SKM-1 treated with dmso at 0.1 percent for 144 hours (cell line): ENCODE results near the gene TRIM43.
"Not testable (repeated sequence)": the region's sequence is repeated elsewhere in the genome, so short reads cannot be mapped to it uniquely, and the experiment has no call there.

Experiments used
- DNase-seq: peaks from one replicate; lab custom pipeline; 2025; ENCODE audit not compliant: unreplicated experiment; lab: John Stamatoyannopoulos, UW

Gene TRIM43

DNA sequence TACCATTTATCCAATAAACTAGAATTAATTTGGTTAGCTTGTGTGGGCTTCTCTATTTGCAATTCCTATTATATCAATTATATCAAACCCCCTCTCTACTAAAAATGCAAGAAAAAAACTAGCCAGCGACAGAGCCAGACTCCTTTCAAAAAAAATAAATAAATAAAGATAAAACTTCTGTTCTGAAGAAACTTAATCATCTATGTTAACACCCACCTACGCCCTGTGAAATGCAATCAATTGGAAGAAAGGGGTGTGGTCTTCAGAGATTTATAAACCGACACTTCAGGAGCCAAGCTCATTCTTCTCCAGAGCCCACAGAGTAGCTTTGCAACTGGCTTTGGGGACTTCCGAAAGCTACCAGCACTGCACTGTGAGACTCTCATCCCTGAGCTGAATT lies at the start of gene TRIM43:
Gene TRIM43, plus strand, starts transcription at position 301 of the 400 bp plus-strand sequence. CDS start 2,023 bp downstream, outside the sequence.
- not testable (repeated sequence) for DNase-seq

DNA sequence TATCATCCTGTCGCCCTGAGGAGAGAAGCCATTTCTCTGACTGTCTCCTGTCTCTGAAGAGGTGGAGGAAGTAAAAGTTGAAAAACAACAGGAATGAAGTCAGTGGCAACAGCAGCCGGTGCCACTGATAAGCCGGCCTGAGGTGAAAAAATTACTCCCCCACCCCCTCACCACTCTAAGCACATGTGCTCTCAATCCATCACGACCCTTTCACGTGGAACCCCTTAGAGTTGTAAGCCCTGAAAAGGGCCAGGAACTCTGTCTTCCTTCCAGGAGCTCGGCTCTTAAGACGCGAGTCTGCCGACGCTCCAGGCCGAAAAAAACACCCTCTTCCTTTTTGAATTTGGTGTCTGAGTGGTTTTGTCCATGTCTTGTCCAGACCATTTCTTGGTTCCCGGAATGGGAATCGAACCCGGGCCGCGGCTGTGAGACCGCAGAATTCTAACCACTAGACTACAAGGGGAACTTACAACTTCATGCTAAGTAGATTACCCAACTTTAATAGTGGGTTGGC lies 40.7 kb upstream of the TRIM43 start:
- DNase-seq, result no peak

DNA sequence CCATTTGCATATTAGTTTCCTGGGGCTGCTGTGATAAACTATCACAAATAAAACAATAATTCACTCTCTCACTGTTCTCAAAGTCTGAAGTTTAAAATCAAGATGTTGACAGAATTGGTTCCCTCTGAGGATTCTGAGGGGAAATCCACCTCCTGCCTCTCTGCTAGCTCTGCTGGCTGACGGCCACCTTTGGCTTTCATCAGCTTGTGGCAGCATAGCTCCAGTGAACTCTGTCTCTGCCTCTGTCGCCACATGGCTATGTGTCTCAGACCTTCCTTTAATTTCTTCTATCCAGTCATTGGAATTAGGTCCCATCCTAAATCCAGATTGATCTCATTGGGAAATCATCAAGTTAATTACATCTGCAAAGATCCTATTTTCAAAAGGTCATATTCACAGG lies 38.9 kb upstream of the TRIM43 start:
- no peak for DNase-seq

DNA sequence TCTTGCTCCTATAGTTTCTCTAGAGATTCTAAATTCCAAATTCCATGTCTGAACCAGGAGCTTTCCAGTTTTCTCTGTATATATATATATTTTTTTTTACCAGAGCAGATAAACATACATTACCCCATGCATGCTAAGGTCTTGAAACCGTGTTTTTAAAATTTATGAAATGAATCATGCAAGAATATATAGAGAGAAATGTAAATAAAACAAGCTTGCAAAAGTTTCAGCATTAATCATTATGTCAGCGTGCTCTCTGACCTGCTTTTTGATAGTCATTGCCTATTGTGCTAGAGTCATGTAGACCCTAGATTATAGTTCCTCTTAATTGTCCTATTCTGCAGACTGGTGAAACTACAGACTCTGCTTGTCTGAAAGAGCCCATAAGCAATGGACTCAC lies 22.6 kb upstream of the TRIM43 start:
- DNase-seq, result no peak

DNA sequence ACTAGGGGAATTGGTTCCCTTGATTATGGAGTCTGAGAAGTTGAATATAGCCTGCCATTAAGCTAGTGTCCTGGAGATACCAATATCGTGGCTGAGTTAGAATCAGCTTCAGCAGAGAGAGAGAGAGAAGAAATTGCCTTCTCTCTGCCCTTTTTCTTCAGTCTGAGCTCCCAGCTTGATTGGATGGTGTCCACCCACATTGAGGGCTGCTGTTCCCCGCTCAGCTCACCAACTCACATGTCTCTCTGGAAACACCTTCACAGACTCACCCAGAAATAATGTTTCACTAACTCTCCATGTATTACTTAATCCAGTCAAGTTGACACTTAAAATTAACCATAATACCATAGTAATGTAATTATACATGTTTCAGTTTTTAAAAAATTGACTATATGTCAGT lies 17.9 kb upstream of the TRIM43 start:
- DNase-seq, result no peak

DNA sequence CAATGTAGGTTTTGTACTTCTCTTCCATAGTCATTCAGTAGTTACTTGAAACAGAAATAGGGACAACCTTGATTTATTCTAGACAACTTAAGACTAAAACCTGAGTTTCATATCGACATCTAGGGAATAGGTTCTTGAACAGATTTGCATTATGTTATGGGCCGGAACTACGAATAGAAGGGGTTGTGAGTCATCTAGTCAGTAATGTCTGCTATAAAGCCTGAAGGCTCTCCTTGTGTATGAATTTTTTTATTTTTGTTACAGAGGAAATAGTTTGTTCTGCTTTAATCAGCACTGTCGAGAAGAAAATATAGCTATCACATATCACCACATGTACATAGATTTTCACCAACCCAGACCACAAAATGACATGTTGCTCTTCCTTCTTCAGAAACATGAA lies 17.3 kb upstream of the TRIM43 start:
- DNase-seq, result no peak

DNA sequence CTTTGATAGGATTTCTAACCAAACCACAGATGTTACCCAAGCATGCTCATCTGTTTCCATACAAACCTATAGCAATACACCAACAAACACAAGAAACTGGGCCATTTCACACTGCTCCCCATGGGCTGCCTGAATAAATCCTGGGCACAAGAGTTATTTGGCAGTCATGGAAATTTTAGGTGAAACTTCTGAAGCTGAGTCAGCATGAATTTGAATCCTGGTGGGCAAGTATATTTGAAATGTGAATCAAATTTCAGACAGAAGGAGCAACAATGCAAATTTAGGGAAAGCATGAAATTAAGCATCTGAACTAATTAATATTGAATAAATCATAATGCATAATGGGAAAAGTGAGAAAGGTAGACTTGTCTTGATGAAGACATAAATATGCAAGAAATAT lies 15.9 kb upstream of the TRIM43 start:
- no peak for DNase-seq

DNA sequence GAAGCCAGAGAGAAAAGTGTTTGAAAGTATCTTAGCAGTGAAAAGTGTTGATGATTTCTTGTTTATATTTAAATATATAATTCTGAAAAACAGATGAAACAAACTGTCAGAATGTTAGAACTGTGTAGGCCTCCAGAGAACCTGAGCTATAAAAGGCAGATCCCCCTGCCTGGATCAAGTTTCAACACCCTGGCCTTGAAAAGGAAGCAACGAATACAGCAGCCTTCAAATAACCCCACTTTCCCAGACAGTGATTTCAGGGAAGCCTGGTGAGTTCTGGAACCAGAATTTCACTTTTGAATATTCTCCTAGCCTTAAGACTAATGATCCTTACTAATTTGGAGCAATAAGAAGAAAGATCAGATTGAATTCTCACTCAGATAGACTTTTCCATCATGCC lies 13.3 kb upstream of the TRIM43 start:
- DNase-seq, result no peak

DNA sequence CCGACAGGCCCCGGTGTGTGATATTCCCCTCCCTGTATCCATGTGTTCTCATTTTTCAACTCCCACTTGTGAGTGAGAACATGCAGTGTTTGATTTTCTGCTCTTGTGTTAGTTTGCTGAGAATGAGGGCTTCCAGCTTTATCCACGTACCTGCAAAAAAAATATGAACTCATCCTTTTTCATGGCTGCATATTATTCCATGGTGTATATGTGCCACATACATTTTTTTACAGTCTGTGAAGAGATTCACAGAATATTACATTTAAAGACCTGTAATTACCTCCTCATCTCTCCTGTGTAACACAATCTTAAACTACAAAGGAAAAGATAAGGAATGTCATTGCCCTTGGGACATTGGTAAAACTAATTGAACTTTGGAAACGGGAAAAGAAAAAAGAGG lies 8.3 kb upstream of the TRIM43 start:
- DNase-seq, result not testable (repeated sequence)

DNA sequence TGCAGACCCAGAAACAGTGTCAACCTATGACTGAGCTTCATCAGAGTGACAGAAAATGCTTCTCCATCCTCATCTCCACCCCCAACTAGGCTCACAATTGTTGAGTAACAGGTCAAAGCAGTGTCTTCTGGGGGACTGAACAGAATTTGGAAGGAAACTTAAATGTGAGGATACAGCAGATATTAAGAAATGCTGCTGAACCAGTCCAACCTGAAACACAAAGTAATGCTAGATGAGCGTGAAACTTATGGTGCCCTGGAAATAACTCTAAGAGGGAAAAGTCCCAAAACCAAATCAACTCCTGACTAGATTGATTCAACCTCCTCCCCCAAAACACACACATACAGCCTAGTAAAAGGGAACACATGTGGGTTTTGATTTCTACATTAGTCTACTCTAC lies 7.5 kb upstream of the TRIM43 start:
- not testable (repeated sequence) for DNase-seq

DNA sequence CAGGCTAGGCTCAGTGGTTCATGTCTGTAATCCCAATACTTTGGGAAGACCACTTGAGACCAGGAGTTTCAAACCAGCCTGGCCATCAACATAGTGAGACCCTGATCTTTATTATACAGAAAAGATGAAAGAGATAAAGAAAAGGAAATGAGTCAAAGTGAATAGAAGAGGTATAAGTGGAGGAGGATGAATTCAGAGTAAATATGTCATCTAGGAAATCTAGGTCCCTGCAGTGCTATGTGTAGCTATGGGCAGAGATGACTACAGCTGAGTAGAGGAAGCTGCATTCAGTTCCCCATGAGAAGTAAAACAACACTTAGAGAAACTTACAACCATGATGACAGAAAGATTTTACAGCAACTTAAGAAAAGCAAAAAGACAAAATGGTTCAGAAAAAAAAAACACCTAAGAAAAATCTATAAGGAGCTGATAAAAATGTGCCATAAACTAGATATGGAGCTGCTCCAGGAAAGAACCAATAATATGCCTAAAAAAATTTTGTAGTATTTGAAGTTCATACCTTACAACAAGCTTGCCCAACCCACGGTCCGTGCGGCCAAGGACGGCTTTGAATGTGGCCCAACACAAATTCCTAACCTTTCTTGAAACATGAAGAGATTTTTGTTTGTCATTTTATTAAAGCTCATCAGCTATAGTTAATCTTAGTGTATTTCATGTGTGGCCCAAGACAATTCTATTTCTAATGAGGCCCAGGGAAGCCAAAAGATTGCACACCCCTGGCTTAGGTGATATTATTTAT lies 1.8 kb upstream of the TRIM43 start:
- DNase-seq, result not testable (repeated sequence)

DNA sequence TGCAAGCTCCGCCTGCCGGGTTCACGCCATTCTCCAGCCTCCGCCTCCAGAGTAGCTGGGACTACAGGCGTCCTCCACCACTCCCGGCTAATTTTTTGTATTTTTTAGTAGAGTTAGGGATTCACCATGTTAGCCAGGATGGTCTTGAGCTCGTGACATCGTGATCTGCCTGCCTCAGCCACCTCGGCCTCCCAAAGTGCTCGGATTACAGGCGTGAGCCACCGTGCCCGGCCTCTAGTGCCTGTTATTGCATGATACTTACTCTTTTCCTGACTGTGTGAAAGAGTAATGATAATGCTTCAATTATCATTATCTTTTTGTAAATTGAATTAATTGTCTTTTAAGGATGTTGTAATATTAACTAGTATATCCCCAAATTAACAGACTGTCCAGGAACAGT lies 1.2 kb downstream of the TRIM43 start:
- DNase-seq, result not testable (repeated sequence)

DNA sequence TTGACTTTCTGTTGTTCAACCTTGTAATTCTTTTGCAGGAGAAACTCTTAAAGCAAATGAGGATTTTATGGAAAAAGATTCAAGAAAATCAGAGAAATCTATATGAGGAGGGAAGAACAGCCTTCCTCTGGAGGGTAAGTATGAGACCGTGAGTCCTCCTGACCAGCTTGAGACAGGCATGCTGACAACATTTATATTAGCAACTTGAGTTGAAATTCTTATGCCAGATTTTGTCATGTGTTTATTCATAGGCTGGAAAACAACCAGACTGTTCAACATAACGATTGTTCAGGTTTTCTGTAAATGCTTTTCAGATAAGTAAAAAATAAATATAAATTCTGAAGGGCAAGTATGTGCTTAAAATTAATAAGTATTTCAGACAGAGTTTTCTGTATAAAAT lies 3.2 kb downstream of the TRIM43 start:
- DNase-seq, result not testable (repeated sequence)

DNA sequence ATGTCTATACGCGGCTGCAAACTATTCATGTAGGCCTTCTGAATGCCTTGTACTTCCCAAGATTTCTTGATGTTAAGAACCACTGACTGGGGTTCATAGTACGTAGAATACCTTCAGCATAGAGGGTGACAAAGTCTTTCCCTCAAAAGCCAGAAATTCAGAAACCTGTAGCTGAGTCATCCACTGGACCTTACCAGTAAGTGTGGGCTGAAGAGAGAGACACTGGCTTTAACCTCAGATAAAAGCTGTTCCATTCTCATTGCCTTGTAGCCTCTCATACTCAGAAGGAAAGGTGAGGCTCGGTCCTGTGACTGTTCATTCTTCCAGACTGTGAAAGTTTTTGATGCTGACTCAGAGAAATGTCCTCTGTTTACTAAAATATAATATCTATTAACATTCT lies 9.5 kb downstream of the TRIM43 start:
- not testable (repeated sequence) for DNase-seq

DNA sequence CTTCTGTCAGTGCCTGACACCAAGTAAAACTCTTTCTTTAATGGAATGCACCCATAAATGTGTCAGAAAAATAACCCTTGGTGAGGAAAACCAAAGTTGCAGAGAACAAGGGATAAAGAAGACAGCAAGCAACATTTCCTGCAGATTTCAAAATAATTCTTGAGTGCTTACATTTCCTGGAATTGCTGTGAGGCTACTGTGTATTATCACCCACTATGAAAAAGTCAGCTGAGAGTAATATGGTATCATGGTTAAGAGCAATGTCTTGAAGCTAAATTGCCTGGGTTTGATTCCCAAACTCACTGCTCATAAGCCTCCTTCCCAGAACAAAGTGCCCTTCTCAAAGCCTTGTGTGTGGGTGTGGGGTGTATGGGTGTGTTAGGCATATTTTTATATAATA lies 10.3 kb downstream of the TRIM43 start:
- not testable (repeated sequence) for DNase-seq

DNA sequence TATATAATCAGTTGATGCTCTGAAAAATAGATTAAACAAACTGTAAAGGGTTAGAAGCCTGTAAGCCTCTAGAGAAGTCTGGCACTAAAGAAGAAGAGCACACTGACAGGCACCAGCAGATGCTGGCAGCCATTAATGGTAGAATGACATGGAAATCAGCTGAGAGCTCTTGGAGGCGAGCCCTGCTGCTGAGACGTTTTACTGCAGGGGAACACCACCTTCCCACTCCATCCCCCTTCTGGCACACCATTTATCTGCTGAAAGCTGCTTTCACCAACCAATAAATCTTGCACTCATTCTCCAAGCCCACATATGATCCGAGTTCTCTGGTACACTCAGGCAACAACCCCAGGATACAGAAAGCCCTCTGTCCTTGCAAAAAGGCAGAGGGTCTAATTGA lies 16.6 kb downstream of the TRIM43 start:
- DNase-seq, result not testable (repeated sequence)

DNA sequence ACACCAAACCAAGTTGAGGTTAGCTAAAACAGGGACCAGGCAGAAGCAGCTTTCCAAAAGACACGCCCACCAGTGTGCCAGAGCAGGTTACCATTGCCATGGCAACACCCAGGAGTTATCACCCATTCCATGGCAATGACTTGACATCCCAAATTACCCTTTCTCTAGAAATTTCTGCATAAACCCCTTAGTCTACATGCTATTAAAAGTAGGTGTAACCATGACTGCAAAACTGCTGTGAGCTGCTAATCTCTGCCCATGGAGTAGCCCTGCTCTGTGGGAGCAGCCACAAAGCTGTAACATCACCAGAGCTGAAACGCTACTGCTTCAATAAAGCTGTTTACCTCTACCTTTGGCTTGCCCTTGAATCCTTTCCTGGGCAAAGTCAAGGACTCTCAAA lies 18.0 kb downstream of the TRIM43 start:
- not testable (repeated sequence) for DNase-seq

DNA sequence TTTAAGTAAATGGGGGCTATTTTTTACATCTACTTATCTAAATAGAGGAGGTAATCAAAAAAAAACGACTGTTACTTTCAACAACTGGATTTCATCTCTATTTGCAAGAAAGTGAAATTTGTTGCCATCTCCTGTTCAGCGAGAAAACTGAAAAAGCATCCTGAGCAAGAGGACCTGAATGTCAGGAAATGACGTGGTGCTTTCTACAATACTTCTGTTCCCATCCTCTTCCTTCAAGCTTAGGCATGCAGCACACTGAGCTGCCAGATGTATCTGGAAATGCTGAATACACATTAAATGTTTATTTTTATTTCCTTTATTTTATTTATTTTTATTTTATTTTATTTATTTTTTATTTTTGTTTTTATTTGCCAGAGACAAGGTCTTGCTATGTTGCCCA lies 21.2 kb downstream of the TRIM43 start:
- not testable (repeated sequence) for DNase-seq

DNA sequence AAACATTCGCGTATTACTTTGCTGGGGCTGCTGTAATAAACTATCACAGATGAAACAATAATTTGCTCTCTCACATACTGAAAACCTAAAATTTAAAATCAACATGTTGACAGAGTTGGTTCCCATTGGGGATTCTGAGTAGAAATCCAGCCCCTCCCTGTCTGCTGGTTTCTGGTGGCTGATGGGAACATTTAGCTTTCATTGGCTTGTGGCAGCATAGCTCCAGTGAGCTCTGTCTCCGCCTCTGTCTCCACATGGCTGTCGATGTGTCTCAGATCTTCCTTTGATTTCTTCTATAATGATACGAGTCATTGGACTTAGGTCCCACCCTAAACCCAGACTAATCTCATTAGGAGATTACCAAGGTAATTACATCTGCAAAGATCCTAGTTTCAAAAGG lies 30.9 kb downstream of the TRIM43 start:
- DNase-seq, result not testable (repeated sequence)

DNA sequence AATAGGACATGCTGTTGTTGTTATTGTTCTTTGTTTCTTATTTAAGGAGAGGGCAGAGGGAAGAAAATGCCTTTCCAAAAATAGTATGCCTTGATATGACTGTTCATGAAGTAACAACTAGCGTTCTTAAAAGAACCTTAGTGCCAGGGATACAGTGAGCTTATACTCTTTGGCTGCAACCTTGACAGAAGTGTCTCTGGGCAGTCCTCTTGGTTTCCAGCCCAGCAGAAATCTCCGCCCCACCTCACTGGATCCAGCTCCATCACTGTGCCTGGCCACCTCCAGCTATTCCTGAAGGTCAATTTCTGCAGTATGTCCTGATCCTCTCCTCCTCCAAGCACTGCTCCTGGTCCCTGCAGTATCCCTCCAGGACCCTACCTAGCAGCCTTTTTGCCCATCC lies 39.2 kb downstream of the TRIM43 start:
- DNase-seq, result not testable (repeated sequence)

DNA sequence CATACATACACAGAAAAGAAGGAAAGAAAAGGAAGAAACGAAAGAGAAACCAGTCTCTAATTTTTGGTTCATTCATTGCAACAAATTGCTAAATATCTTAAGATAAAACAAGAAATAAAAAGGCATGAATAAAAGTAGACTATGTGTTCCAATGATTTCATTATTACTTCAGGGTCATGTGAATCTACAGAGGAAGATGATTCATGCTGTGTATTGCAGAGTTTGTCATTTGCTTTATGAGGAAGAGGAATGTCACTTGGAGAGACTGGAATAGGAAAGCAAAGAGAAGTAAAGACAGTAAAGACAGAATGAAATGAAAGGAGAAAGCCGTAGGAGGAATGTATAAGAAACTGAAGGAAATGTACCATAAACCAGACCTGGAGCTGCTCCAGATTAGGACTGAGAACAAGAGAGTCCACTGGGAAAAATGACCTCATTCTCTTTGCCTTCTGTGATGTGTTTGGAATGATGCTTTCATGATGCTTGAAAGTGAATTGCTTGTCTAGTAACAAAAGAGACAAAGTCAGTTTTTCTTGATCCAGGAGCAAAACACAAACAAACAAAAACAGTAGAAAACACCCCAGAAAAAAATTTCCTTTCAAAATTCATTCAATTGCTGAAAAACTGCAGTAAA lies 41.9 kb downstream of the TRIM43 start:
- not testable (repeated sequence) for DNase-seq

DNA sequence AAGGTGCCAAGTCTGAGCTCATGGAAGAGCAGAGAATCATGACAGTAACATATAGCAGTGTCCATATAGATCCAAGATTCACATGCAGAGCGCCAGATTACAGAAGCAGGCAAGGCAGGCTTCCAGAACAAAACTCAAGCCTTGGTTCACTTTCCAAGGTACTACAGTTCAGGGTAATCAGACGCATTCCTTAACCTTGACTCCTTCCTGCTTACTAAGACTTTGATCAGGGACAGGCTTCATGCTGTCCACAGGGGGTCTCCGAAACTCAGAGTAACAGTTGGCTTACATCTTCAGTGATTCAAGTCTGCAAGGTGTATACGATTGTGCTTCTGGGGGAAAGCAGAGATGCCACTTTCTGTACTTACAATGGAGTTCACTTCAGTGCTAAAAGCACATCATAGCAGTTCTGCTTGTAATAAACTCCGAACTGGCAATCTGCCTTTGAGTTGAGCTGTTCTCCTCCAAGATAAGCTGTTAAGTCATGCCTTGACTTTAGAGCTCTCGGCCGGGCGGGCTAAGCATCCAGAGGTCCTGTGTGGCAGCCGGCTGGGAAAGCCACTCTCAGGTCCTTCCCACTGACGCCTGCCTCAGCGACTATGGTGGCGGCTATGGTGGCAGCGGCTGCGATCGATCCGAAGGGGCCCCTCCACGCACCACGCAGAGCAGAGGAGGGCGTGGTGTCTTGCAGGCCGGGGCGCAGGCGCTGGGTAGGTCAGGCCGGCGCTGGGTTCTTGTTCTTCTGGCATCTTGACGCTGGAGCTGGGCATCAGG lies 48.9 kb downstream of the TRIM43 start:
- DNase-seq, result not testable (repeated sequence)
